GF-D8 (cell line): Measurements from ENCODE around the gene BIN1.

Experiments
- DNase-seq: peaks from one replicate; lab custom pipeline; 2025; lab: John Stamatoyannopoulos, UW

Gene BIN1

GRCh38 chr2:127090281-127091120, 16.5 kb downstream of the BIN1 start:
- no peak for DNase-seq

GRCh38 chr2:127089478-127090235, 17.3 kb downstream of the BIN1 start:
- DNase-seq, result no peak

- DNase-seq, result no peak
Measured at GRCh38 chr2:127088706-127089105, 18.2 kb downstream of the BIN1 start.

- no peak for DNase-seq
Measured at GRCh38 chr2:127087791-127088495, 19.0 kb downstream of the BIN1 start.

- peak; percentile 26 for DNase-seq
Measured at GRCh38 chr2:127086990-127087790, 19.8 kb downstream of the BIN1 start.

- DNase-seq, result no peak
Measured at GRCh38 chr2:127085317-127085681, 21.7 kb downstream of the BIN1 start.

GRCh38 chr2:127084611-127085316, 22.2 kb downstream of the BIN1 start:
- DNase-seq, result no peak

- no peak for DNase-seq
Measured at GRCh38 chr2:127083819-127084503, 23.0 kb downstream of the BIN1 start.

- DNase-seq, result no peak
Measured at GRCh38 chr2:127082974-127083373, 24.0 kb downstream of the BIN1 start.

GRCh38 chr2:127081826-127082633, 24.9 kb downstream of the BIN1 start:
- DNase-seq, result no peak

- no peak for DNase-seq
Measured at GRCh38 chr2:127080938-127081755, 25.8 kb downstream of the BIN1 start.

- no peak for DNase-seq
Measured at GRCh38 chr2:127080226-127080937, 26.6 kb downstream of the BIN1 start.

GRCh38 chr2:127079358-127079920, 27.5 kb downstream of the BIN1 start:
- DNase-seq, result no peak

GRCh38 chr2:127078666-127079270, 28.2 kb downstream of the BIN1 start:
- no peak for DNase-seq

- no peak for DNase-seq
Measured at GRCh38 chr2:127078028-127078427, 28.9 kb downstream of the BIN1 start.

- no peak for DNase-seq
Measured at GRCh38 chr2:127076924-127077323, 30.0 kb downstream of the BIN1 start.

GRCh38 chr2:127076290-127076689, 30.7 kb downstream of the BIN1 start:
- no peak for DNase-seq
